HepG2 (cell line): ENCODE measurements around the gene HIVEP2. TPM values are rescaled to one million over a fixed set of nuclear protein-coding genes. Genes with fewer than 3 reads are reported as not detected.
A peak's percentile ranks its signal among the peaks of the same experiment; 100 is the strongest.

Experiments used
- ATAC-seq: fragments of 200-7000 bp; cut with Tn5 transposase; 3 replicates; pipeline ENCODE4 v1.9.1; 2020; ENCODE audit warnings: mild to moderate bottlenecking, moderate library complexity
- BruUV-seq: library from RNA; stranded (reverse); fragments of 400-500 nt; replicated peaks from 2 replicates; lab custom pipeline; 2021; lab: Mats Ljungman, UMichigan
- CTCF ChIA-PET: fragments of 300-600 bp; formaldehyde crosslinking; extraction: SDS; loops from one replicate; lab custom pipeline; 2021; ENCODE audit warnings: low total read pairs, inconsistent platforms, low intra/inter-chr PET ratio; lab: Yijun Ruan, JAX
- POLR2A ChIA-PET: fragments of 350-600 bp; sonication (Branson Sonifier 250); formaldehyde crosslinking; loops from one replicate; lab custom pipeline; 2020; ENCODE audit warnings: antibody characterized with exemption, inconsistent platforms; lab: Yijun Ruan, JAX
- DNase-seq: peaks from one replicate; pipeline ENCODE4 v3.0.0-alpha.2; 2015; ENCODE audit warnings: low spot score
- FAIRE-seq: peaks from 3 replicates; lab custom pipeline; 2011; peaks lifted over from hg19 to GRCh38; lab: Jason Lieb, UNC
- H2AFZ ChIP-seq: one replicate; pipeline ENCODE4 v1.6.1; 2011; ENCODE audit warnings: low read length, inconsistent platforms
- H3K27ac ChIP-seq: fragments of 300-600 bp; 3 replicates; pipeline ENCODE4 v1.8.0; 2011; ENCODE audit warnings: mixed run types, mild to moderate bottlenecking, mixed read lengths, low read length, inconsistent platforms; ENCODE audit not compliant: insufficient read depth; ENCODE audit errors: extremely low read length
- H3K27me3 ChIP-seq, 2 experiments: fragments of 200-600 bp in 1 of 2; 2 replicates in 1 of 2; 3 replicates in 1 of 2; pipeline versions ENCODE4 v1.6.0 to v1.8.0; 2011; ENCODE audit warnings: low read length in 2 of 2, mild to moderate bottlenecking in 2 of 2, moderate library complexity in 2 of 2, inconsistent platforms in 1 of 2; ENCODE audit not compliant: insufficient read depth in 2 of 2, control insufficient read depth in 1 of 2
- H3K36me3 ChIP-seq, 2 experiments: fragments of 200-600 bp in 1 of 2; replicated peaks in 1 of 2; 2 replicates in 1 of 2; 3 replicates in 1 of 2; pipeline versions ENCODE4 v1.5.1 to v1.8.0; 2011; ENCODE audit warnings: low read length in 2 of 2, inconsistent platforms in 1 of 2; ENCODE audit not compliant: insufficient read depth in 2 of 2, control insufficient read depth in 1 of 2
- H3K4me1 ChIP-seq: 2 replicates; pipeline ENCODE4 v1.5.1; 2012; ENCODE audit warnings: low read length, inconsistent platforms; ENCODE audit not compliant: insufficient read depth
- H3K4me2 ChIP-seq: 2 replicates; pipeline ENCODE4 v1.6.0; 2011; ENCODE audit warnings: low read depth, low read length, inconsistent platforms
- H3K4me3 ChIP-seq, 3 experiments: fragments of 200-600 bp in 1 of 3; sonication (generic), shearing (Covaris generic) in 1 of 3; replicated peaks in 1 of 3; 2 replicates each; pipeline ENCODE4 v1.5.1; 2011 to 2016; ENCODE audit warnings: low read length in 3 of 3, inconsistent platforms in 2 of 3, low read depth in 2 of 3, mild to moderate bottlenecking in 2 of 3, control low read depth in 1 of 3, mixed read lengths in 1 of 3; ENCODE audit not compliant: insufficient read depth in 1 of 3
- H3K79me2 ChIP-seq: one replicate; pipeline ENCODE4 v1.6.1; 2011; ENCODE audit warnings: low read length, inconsistent platforms; ENCODE audit not compliant: insufficient read depth
- H3K9ac ChIP-seq: 2 replicates; pipeline ENCODE4 v1.6.0; 2011; ENCODE audit warnings: mild to moderate bottlenecking, low read depth, low read length, inconsistent platforms; ENCODE audit not compliant: insufficient read depth
- H3K9me3 ChIP-seq: 2 replicates; pipeline ENCODE4 v1.5.1; 2012; ENCODE audit warnings: mild to moderate bottlenecking, low read length
- H4K20me1 ChIP-seq: 2 replicates; pipeline ENCODE4 v1.6.0; 2011; ENCODE audit warnings: inconsistent platforms, mild to moderate bottlenecking, low read length, moderate library complexity; ENCODE audit not compliant: insufficient read depth
- CREB3 ChIP-seq: sonication (generic); formaldehyde crosslinking; IDR thresholded peaks from 2 replicates; pipeline ENCODE4 v1.5.0; 2020; ENCODE audit warnings: missing genetic modification reagents
- MAFF ChIP-seq: IDR thresholded peaks from 2 replicates; pipeline ENCODE4 v1.6.1; 2011; ENCODE audit warnings: low read depth, low read length, improper control_type of control experiment
- MAFK ChIP-seq, 2 experiments: IDR thresholded peaks in 1 of 2; conservative IDR thresholded peaks in 1 of 2; 2 replicates each; pipeline ENCODE4 v1.6.1; 2011; ENCODE audit warnings: improper control_type of control experiment in 2 of 2, low read length in 2 of 2
- NFAT5 ChIP-seq: sonication (generic); formaldehyde crosslinking; IDR thresholded peaks from 2 replicates; pipeline ENCODE4 v1.4.0; 2020; ENCODE audit warnings: missing genetic modification reagents
- RCOR2 ChIP-seq: IDR thresholded peaks from 2 replicates; pipeline ENCODE4 v1.6.1; 2016; ENCODE audit warnings: missing biosample characterization, missing genetic modification reagents
- SALL1 ChIP-seq: sonication (generic); formaldehyde crosslinking; IDR thresholded peaks from 2 replicates; pipeline ENCODE4 v1.8.0; 2022; ENCODE audit warnings: mild to moderate bottlenecking, missing genetic modification reagents
- WGBS: methylation state at CpG from one replicate; pipeline ENCODE4 v1.1.6; 2017; ENCODE audit warnings: low lambda C conversion rate; 5-methylcytosine and 5-hydroxymethylcytosine counted together
- in situ Hi-C: cut with HindIII; loops from 2 replicates; pipeline ENCODE4 v1.10.0; 2017; ENCODE audit warnings: low pct_unique_long_range_greater_than_20kb; ENCODE audit not compliant: extremely low pct_ligation_motif_present
- intact Hi-C: fragments of 100-400 bp; cut with micrococcal nuclease; formaldehyde crosslinking; loops from one replicate; pipeline ENCODE4 v1.10.0; 2022; ENCODE audit not compliant: unreplicated experiment
- polyA plus RNA-seq, 8 experiments: library from polyadenylated mRNA; depleted of rRNA in 3 of 8; stranded (reverse) in 7 of 8; unstranded in 1 of 8; fragments of >200 nt; fragmentation: Illumina TruSeq in 4 of 8; extraction: Trizol in 4 of 8; gene quantifications; 2 replicates each; pipeline versions ENCODE4 v1.2.1 to v1.2.3, GENCODE V29; 2011 to 2016; ENCODE audit warnings: low read depth in 4 of 8, missing spikeins in 1 of 8, mixed read lengths in 1 of 8; ENCODE audit not compliant: insufficient read depth in 1 of 8
- total RNA-seq, 5 experiments: library from RNA; depleted of rRNA; stranded (reverse); fragments of >200 nt; fragmentation: Illumina TruSeq; extraction: Trizol; gene quantifications; 2 replicates each; pipeline ENCODE4 v1.2.3, GENCODE V29; 2016; ENCODE audit warnings: low read depth in 1 of 5
- TF ChIP-seq, protein P1 (sequence below): sonication (generic); formaldehyde crosslinking; IDR thresholded peaks from 2 replicates; pipeline ENCODE4 v1.4.0; 2020; ENCODE audit warnings: missing genetic modification reagents
- TF ChIP-seq, protein P2 (sequence below): sonication (generic); formaldehyde crosslinking; IDR thresholded peaks from 2 replicates; pipeline ENCODE4 v1.8.0; 2022; ENCODE audit warnings: mild to moderate bottlenecking, missing genetic modification reagents

HIVEP2 gene
- total and polyA plus RNA-seq, 2 of the 13 experiments (the other 11 are each of a cell fraction or from before 2014, with no cell fraction given) = 3.4 to 12.9 TPM

DNA sequence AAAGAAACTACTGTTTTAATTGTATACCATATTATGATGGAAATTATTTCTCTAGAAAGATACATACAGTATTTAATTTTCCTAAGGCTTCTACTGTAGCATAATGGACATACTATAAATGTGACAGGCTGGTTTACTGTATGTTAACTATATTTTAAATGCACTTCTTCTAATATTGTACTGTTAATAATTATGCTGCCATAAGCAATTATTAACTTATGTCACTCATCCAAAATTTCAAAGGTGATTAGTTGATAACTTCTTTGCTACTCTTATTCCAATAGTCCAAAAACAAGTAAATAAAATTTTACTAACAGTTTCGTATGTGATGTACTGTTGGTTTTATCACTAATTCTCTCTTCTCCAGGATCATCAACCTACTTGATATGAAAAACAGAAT lies 28.1 kb downstream of the HIVEP2 start:
- Histone ChIP-seq H3K27ac (no peak overlapping the region), H3K79me2 (no peaks in the 10 kb centered on the region), H3K9ac (no peak overlapping the region), H3K36me3 (no peaks in the 10 kb centered on the region), H3K4me3 (no peak overlapping the region), H4K20me1 (no peaks in the 10 kb centered on the region; the same call in 1 of the 2 replicates), H3K27me3 (no peaks in the 10 kb centered on the region), H3K4me2 (no peak overlapping the region), H3K9me3 (no peaks in the 10 kb centered on the region), H2AFZ (no peak overlapping the region), H3K4me1 (no peaks in the 10 kb centered on the region)
- FAIRE-seq (no peak), DNase-seq (no peak), ATAC-seq (no peak)
- ChIA-PET CTCF (no interaction called here), POLR2A (no interaction called here)
- TF ChIP-seq RCOR2 (CRISPR knock-in tag) = no peak
- TF ChIP-seq, protein P1, sequence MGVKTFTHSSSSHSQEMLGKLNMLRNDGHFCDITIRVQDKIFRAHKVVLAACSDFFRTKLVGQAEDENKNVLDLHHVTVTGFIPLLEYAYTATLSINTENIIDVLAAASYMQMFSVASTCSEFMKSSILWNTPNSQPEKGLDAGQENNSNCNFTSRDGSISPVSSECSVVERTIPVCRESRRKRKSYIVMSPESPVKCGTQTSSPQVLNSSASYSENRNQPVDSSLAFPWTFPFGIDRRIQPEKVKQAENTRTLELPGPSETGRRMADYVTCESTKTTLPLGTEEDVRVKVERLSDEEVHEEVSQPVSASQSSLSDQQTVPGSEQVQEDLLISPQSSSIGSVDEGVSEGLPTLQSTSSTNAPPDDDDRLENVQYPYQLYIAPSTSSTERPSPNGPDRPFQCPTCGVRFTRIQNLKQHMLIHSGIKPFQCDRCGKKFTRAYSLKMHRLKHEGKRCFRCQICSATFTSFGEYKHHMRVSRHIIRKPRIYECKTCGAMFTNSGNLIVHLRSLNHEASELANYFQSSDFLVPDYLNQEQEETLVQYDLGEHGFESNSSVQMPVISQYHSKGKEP (CRISPR knock-in tag) = no peak
- TF ChIP-seq, protein P2, sequence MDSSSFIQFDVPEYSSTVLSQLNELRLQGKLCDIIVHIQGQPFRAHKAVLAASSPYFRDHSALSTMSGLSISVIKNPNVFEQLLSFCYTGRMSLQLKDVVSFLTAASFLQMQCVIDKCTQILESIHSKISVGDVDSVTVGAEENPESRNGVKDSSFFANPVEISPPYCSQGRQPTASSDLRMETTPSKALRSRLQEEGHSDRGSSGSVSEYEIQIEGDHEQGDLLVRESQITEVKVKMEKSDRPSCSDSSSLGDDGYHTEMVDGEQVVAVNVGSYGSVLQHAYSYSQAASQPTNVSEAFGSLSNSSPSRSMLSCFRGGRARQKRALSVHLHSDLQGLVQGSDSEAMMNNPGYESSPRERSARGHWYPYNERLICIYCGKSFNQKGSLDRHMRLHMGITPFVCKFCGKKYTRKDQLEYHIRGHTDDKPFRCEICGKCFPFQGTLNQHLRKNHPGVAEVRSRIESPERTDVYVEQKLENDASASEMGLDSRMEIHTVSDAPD (CRISPR knock-in tag) = no peak
- TF ChIP-seq NFAT5 (CRISPR knock-in tag) = no peak
- TF ChIP-seq CREB3 (CRISPR knock-in tag) = no peak
- peak; percentile 67; the same call in 1 of the 2 replicates for TF ChIP-seq MAFF
- TF ChIP-seq MAFK (conservative IDR thresholded peaks at IDR 0.05 in 1 of 2, IDR thresholded peaks at IDR 0.05 in 1 of 2; ENCODE audit: low read length in 2 of 2) = peak; percentile 75 to 86
- TF ChIP-seq SALL1 (CRISPR knock-in tag) = no peak
- intact Hi-C loops (no loop called here), in situ Hi-C loops (no loop called here)
- WGBS = 97% methylated on average over 1 of the region's 1 CpG
- BruUV-seq = no TSS peak
